Testis (tissue), 2 donors: Measurements from ENCODE around the gene NDRG4.

Experiments
- CTCF ChIP-seq, 3 experiments: fragments of 450-650 bp in 2 of 3; fragments of 200-600 bp in 1 of 3; sonication (generic) in 1 of 3; IDR thresholded peaks; one replicate each; pipeline ENCODE4 v1.5.1; 2016 to 2019; ENCODE audit warnings: antibody characterized with exemption in 3 of 3, mild to moderate bottlenecking in 2 of 3, moderate library complexity in 1 of 3
- POLR2A ChIP-seq: fragments of 450-650 bp; IDR thresholded peaks from one replicate; pipeline ENCODE4 v1.6.1; 2017; ENCODE audit warnings: antibody characterized with exemption, mild to moderate bottlenecking, moderate library complexity

- no peak for TF ChIP-seq CTCF (IDR thresholded peaks at IDR 0.05)
- TF ChIP-seq POLR2A: no peak
Measured at GRCh38 chr16:58454856-58455255, 45.1 kb upstream of the NDRG4 start.
